Measurements from ENCODE around the gene OSBPL8.

Gene OSBPL8

DNA sequence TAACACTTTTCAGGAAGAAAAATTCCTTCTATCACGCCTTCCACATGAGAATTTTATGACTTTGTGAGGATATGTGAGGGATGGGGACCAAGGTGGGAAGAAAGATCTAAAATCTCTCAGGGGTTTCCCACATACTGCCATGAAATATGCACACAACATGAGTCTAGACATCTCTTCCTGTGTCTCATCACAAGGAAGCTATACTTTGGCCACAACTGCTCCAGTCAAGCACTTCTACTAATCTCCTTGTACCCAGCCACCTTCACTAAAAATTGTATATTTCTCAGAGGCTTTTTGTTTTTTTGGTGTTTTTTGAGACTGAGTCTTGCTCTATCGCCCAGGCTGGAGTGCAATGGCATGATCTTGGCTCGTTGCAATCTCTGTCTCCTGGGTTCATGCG is 3.2 kb downstream of the OSBPL8 start:
- no peak for DNase-seq

DNA sequence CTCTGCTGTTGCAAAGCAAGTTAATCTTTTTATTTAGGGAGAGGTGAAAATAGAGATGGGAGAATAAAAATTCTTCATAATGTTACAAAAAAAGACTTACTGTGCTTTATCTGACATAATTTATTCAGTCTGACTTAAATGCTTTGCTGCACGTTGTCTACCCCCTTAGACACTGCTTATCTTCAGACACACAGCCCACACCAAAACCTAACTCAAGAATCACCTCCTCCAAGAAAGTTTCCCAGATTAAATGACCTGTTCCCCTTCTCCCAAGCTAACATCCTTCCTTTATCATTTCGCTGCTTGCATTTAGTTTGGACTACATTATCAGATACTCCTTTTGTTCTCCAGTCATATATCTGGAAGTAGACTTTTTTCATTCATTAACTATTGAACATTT is 3.8 kb downstream of the OSBPL8 start:
- DNase-seq = no peak

DNA sequence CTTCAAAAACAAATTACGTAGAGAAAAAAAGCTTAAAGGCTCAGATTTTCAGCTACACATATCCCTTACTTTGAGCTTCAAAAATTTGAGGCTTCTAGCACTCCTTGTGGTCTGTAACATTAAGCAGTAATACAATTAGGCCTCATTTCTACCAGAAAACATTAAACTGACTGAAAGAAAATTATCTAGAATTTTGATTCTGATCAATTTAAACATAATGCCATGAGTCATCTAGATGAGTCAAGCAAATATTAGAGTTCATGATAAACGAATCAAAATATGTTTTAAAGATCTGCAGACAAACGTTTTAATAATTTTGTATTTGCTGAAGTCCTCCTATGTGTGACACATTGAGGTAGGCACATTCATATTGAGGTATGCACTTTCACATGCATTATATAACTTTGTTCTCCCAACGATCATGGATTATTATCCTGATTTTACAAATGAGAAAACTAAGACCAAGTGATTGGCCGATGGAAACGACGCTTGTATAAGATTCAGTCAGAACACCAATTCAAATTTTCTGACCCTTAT is 4.3 kb downstream of the OSBPL8 start:
- DNase-seq = no peak

DNA sequence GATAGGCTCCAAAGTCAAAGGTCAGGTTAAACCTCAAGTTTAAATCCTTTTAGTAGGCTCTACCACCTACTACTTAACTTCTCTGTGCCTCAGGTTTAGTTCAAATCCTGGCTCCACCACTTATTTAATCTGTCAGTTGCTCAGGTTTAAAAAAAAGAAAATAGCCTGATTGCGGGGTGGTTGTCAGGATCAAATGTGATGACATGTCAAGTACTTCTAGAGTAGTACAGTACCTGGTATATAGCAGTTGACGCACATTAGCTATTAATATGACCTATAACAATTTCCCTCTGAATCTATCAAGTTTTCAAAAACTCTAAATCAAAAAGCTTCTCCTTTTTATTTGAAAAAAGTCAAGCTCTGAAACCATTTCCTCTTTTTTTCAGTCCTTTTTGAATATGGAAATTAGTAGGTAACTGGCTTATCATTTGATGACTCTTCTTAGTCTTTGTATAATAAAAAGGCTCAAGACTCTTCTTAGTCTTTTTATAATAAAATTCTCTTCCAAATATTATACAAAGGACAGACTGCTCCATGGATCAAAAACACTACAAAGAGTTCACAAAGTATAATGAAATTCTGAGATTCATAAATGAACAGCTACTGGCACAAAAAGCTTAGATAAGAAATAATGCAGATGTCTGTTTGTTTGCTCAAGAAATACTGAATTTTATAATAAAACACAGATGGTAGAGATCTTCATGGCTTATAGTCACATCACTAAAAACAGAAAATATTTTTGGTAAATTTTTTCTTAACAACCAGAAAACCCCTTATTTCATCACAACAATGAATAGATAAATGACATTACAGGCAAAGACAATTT is 5.0 kb downstream of the OSBPL8 start:
- DNase-seq = peak in 2 of 4 experiments; percentile 51 to 52

DNA sequence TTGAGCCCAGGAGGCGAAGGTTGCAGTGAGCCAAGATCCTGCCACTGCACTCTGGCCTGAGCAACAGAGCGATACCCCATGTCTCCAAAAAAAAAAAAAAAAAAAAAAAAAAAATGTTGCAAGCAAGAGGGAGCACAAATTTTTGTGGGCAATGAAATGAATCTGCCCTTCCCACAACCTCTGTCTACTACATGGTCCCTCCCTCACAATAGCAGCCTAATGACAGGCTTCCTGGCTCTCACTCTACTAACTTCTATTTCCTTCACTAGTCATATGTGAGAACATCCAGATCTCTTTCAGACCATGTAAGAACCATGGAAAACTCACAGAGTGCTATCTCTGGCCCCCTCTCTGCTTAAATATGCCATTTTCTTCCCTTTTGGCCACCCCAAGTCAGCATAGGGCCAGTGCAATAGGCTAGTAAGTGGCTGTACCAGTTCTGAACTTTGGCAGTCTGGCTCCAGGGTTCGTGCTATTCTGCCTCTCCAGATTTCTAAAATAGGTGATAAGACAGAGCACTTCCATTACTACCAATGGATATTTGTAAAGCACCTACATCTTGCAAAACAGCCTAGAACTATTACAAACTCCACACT is 7.1 kb downstream of the OSBPL8 start:
- DNase-seq = no peak

DNA sequence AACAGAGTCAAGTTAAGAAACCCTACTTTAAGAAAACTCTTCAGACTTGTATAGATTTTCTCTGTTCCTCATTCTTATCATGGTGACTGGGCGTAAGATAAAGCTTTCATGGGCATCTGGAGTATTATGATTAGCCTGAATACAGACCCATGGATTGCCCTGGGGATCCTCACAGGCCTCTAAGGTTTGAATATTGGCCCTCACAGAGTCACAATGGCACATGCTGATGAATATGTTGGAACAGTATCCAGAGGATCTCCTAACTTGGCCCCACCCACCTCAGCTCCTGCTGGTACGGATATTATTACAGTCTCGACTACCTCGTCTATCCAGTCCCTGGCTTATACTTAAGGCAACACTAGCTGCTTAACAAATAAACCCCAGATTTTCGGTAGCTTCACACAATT is 8.1 kb downstream of the OSBPL8 start:
- peak in 1 of 4 experiments; percentile 17 for DNase-seq

DNA sequence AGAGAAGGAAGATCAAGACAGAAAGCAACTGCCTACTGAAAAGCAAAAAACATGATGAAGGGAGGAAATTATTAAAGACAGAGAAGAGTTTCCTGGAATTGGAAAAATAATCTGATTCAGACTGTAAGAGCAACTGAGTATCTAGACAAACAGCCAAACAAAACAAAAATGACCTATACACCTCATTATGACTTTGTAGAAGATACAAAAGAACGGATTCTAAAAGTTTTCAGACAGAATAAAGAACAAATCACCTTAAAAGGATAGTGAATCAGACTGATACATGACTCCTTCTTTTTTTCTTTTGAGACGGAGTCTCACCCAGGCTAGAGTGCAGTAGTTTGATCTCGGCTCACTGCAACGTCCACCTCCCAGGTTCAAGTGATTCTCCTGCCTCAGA is 10.4 kb downstream of the OSBPL8 start:
- DNase-seq = no peak

DNA sequence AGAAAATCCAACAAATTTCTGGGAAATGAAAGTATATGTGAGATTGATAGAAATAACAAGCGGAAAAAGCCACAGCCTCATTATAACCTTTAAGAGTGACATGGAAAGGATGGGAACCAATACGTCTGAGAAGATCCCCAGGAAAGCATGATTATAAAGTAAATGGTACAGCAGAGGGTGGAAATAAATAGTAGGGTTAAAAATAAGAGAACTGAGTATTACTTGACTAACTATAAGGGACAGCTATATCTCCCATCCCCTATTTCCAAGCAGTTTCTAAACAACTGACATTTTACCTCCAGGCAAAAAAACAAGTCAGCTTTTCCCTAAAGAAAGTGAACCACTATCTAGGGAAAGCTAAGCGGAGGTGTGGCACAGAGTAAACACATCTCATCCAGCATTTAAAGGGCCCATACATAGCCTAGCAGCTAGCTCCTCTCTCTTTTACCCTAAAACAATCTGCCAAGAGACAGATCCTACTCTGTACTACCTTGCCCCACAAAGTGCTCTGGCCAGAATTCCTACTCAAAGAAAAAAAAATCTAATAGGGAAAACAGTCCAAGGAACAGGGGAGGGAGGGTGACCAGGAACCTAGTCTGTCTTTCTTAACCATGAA is 11.2 kb downstream of the OSBPL8 start:
- no peak for DNase-seq

DNA sequence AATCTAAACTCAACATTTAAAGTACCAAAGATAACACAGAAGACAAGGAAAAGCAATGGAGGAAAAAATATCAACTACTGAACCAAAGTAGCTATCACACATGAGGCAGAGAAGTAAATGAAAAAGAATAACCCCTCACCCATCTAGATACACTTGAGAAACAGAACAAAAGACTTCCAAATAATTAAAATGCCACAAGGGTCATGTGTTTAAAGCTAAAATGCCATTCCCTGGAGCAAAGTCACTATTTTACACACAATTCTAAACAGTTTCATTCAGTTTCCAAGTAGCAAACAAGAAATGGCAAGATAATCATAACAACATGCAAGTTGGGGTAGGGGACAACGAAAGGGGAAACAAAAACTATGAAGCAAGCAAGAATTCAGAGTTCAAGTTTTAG is 12.0 kb downstream of the OSBPL8 start:
- DNase-seq = no peak

DNA sequence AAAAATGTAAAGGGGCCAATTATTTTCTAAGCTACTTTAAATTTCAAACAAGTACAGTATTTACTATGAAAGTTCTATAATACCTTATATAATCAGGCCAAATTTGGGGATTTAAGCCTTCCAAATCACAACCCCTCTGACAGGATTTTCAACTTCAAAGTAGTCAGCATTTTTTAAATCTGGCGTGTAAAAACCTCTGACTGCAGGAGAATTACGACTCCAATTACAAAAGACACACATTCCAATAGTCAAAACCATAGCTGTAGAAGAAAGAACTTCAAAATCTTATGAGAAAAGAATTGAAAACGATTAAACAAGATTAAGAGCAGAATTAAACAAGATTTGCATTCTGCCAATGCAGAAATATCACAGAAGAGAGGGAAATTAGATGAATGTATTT is 12.7 kb downstream of the OSBPL8 start:
- DNase-seq = no peak

DNA sequence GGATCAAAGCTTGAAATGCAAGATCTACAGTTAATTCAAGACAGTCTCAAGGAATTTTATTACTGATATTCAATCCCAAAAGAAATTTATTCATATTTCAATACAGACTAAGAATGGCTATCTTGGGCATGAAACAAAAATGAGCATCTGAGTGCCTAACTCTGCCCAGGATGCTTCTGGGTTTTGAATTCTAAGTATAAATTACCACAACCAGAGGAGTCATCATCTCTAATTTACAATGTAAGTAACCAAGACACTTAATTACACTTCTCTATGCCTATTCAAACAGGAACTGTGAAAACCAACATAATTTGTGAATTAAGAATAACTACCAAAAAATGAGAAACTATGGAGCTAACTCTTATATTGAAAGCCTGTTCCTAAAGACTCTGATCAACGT is 14.1 kb downstream of the OSBPL8 start:
- no peak for DNase-seq

DNA sequence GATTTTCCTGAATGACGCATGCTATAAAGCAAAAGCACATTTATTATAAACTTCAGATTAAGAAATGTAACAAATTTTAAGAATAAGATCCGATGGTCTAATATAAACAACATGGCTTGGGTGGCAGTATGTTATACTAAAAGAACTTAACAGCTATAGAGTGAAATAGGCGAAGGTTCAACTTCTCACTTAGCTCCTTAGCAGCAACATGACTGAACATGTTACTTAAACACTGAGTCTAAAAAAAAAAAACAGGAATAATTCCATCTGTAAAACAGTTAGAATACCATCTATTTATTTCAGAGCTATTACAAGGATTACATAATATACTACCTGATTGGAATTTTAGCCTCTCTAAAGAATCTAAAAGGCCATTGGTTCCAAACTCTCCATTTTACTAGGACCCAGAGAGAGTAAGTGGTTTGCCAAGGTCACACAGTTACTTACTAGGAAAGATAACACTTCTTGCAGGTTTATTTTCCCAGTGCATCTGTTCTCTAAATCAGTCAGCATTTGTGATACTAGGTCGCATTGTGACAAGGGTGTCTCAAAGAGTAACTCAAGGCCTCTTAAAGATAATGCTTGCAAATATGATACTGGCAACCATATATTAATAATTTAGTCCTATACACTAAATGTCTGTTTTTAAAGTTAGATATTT is 14.8 kb downstream of the OSBPL8 start:
- DNase-seq = no peak

DNA sequence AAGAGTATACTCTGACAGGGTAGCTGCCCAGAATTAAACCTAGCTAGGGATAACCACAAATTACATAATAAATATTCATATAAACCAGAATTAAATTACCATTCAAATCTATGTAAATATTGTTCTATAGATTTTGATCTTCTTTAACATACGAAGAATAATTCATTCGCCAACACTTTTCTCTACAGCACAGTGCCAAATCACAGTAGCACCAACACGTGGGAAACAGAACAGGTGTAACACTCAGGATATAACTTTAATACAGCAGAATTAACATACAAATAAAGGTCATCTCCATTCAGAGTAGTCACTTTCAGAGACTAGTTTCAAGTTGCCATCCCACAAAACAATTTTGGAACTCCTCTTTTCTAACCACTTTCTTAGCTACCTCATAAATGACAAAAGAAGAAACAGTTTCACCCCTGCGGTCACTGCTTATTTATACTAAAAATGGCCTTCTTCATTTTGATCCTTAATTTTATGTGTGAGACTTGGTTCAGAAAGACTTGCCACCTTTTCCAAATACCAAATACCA is 15.7 kb downstream of the OSBPL8 start:
- no peak for DNase-seq

DNA sequence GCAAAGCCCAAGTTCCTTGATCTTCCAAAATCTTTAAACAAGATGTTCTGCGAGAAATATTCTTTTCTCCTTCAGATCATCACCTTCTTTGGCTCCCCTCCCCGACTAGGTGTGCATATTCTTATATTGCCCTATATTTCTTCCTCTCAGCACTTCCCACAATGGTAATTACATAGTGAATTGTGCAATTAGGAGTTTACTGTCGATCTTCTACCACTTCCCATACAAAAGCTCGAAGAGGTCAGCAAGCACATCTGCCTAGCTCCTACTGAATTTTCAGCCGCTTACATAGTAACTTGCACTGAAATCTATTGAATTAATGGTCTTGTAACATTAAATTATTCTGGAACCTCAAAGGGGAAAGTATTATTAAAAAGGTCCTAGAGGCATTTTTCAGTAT is 16.7 kb downstream of the OSBPL8 start:
- DNase-seq = peak; percentile 14 to 61 (median 42)

DNA sequence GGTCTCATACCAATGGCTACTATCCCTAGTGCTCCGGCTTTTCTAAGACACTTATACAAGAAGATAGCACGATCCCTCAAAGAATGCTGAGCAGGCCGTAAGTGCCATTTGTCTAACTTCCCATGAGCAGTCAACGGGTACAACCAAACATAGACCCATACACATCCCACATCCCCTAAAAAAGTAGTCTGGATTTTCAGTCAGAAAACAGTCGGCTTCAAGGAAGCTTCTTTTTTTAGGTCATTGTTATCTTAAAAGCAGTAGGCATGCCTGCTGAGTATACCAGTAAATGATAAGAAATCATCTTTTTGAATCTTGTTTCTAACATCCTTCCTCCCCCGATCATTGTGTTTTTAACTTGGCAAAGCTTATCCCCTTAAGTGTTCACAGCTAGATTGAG is 19.8 kb downstream of the OSBPL8 start:
- DNase-seq = no peak

DNA sequence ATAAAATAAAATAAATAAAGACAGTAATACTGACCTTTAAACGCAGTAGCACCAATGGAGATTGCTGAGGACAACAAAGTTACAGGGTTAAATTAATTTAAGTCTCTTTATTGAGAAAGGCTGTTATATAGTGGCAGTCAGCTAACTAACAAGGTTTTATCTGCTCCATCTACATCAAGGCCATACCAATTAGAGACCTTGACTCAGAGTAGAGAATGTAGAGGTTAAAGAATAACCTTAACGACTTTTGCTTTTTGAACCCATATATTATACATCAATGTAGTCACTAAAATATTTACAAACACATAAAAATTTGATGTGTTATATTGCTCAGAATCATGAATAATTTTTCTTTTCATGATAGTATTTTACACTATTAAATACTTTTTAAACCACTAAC is 21.6 kb downstream of the OSBPL8 start:
- no peak for DNase-seq

DNA sequence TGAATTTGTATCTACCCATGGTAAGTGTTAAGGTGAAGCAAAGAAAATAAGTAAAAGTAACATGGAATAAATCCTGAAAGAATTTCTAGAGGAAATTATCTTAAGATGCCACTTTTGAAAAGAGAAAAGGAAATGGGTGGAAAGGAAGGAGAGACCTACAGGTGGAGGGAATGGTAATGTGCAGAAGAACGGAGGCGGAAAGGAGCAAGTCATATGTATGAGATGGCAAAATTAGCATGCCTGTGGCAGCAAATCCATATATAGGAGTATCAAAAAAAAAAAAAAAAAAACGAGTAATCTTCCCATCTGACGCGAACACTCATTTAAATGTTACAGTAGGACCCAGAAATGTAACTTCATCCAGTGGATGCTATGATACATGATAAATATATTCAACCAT is 23.0 kb downstream of the OSBPL8 start:
- DNase-seq = no peak

DNA sequence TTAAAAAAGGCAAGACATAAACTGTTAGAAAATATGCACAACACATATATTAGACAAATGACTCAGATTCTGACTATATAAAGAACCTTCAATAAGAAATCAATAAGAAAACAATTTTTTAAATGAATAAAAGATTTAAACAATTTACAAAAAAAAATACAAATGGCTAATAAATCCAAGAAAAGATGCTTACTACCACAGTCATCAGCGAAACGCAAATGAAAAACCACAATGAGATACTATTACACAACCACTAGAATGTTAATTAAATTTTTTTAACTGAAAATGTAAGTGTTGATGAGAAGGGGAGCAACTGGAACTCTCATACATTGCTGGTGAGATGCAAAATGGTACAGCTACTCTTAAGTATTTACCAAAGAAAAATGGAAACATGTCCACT is 24.4 kb downstream of the OSBPL8 start:
- DNase-seq = no peak

DNA sequence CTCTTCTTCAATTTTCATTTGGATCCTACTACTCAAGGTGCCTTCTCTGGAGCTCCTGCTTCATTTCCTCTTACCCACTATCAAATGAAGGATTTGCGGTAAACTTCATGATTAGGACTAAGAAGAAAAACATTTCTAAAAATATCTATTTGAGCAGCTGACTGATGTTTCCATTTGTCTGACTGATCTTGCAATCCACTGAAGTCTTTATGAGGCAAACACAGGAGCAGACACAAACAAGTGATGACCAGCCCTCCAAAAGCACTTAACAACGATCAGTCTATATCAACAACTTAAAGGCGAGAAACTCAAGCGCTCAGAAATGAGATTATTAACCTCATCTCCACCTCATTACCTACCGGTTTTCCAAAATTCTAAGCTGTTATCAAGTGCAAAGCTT is 26.2 kb downstream of the OSBPL8 start:
- no peak for DNase-seq

DNA sequence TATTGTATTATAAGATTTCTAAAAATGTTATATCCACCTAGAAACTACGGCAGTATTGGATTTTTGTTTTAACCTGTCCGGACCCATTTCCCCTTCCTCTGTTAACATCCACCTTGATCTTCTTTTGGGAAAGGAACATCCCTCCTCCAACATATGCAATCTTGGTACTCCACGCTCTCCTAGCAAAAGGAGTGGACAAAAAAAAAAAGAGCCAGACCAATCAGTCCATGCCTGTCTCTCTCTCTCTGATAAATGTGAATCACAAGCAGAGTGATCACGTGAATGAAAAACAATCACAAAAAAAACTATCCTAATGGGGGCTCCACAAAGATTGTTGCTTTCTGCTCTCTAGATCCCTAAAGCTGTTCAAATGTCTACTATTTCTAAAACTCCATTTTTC is 27.1 kb downstream of the OSBPL8 start:
- no peak for DNase-seq

DNA sequence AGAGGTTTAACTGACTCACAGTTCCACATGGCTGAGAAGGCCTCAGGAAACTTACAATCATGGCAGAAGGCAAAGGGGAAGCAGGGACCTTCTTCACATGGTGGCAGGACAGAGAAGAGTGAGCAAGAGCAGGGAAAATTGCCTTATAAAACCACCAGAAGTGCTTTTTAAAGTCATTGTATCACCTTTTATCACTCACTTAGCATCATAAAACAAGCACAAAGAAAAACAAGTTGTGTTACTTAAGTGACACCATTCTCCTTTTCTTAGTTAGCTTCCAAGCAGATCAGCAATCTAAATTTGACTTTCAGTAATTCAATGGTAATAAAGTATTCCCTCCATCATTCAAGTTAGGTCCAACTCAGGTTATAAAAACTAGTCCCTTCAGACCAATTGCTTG is 28.5 kb downstream of the OSBPL8 start:
- no peak for DNase-seq

DNA sequence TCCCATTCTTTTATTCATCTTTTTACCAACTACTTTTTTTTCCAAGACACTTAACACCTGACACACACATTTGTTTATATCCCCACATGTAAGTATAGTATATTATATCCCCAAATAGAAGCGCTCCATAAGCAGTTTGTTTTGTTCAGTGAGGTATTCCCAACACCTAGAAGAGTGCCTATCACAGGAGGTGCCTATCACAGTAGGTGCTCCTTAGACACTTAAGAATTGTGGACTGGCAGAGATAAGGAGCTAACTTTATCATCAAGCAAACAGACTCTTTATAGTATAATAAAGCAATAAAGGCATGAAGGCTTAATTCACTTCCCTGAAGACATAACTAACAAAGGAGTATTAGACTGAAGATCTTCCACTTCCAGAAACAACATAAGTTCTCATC is 29.1 kb downstream of the OSBPL8 start:
- DNase-seq = no peak
